K562 (cell line): ENCODE measurements around the gene ARHGAP12. TPM values are rescaled to one million over a fixed set of nuclear protein-coding genes. Genes with fewer than 3 reads are reported as not detected.

Experiments used
- ATF1 ChIP-seq, 2 experiments: fragments of 450-650 bp in 1 of 2; IDR thresholded peaks; 2 replicates each; pipeline ENCODE4 v1.6.1; 2016; ENCODE audit warnings: missing compliant biosample characterization in 1 of 2, missing genetic modification characterization in 1 of 2
- BCOR ChIP-seq: fragments of 450-650 bp; IDR thresholded peaks from 2 replicates; pipeline ENCODE4 v1.6.1; 2016
- CBFA2T2 ChIP-seq: fragments of 450-650 bp; conservative IDR thresholded peaks from 2 replicates; pipeline ENCODE4 v1.6.1; 2017; ENCODE audit warnings: mild to moderate bottlenecking
- E2F6 ChIP-seq, 2 experiments: IDR thresholded peaks; 2 replicates each; pipeline ENCODE4 v1.6.1; 2011; ENCODE audit warnings: borderline replicate concordance in 1 of 2, control low read depth in 1 of 2, low read depth in 1 of 2, low read length in 1 of 2, mild to moderate bottlenecking in 1 of 2, mixed read lengths in 1 of 2, moderate library complexity in 1 of 2; ENCODE audit not compliant: insufficient read depth in 1 of 2, insufficient read length in 1 of 2, poor library complexity in 1 of 2, severe bottlenecking in 1 of 2; ENCODE audit errors: extremely low read depth in 1 of 2
- HMG20B ChIP-seq: fragments of 250-450 bp; sonication (Bioruptor Pico); IDR thresholded peaks from 2 replicates; pipeline ENCODE4 v1.5.0; 2021; ENCODE audit warnings: mild to moderate bottlenecking
- IRF2 ChIP-seq: sonication (generic); formaldehyde crosslinking; IDR thresholded peaks from 2 replicates; pipeline ENCODE4 v1.8.1; 2022; ENCODE audit warnings: mild to moderate bottlenecking, missing genetic modification reagents
- KLF13 ChIP-seq: fragments of 450-650 bp; IDR thresholded peaks from 2 replicates; pipeline ENCODE4 v1.6.1; 2016; ENCODE audit warnings: missing genetic modification characterization, low read depth, mild to moderate bottlenecking, missing compliant biosample characterization, moderate library complexity, borderline replicate concordance
- MAZ ChIP-seq, 2 experiments: fragments of 450-650 bp in 1 of 2; sonication (generic) in 1 of 2; formaldehyde crosslinking; IDR thresholded peaks in 1 of 2; conservative IDR thresholded peaks in 1 of 2; 2 replicates each; pipeline versions ENCODE4 v1.4.0 to v1.5.0; 2020; ENCODE audit warnings: mild to moderate bottlenecking in 1 of 2, missing genetic modification reagents in 1 of 2
- MED1 ChIP-seq: sonication (generic); formaldehyde crosslinking; IDR thresholded peaks from 2 replicates; pipeline ENCODE4 v1.8.1; 2023; ENCODE audit warnings: missing genetic modification reagents, borderline replicate concordance
- NFIC ChIP-seq: fragments of 450-650 bp; IDR thresholded peaks from 2 replicates; pipeline ENCODE4 v1.6.1; 2017; ENCODE audit warnings: mild to moderate bottlenecking, inconsistent platforms
- POLR3A ChIP-seq: IDR thresholded peaks from 2 replicates; pipeline ENCODE4 v1.6.1; 2011; ENCODE audit warnings: borderline replicate concordance, mild to moderate bottlenecking, moderate library complexity; ENCODE audit not compliant: insufficient read length, insufficient read depth; ENCODE audit errors: extremely low read depth
- POU5F1 ChIP-seq: fragments of 150-350 bp; IDR thresholded peaks from 2 replicates; pipeline ENCODE4 v1.6.1; 2014; ENCODE audit warnings: borderline replicate concordance, low read length, low read depth, mild to moderate bottlenecking; ENCODE audit not compliant: partially characterized antibody
- RFX1 ChIP-seq: fragments of 450-650 bp; IDR thresholded peaks from 2 replicates; pipeline ENCODE4 v1.6.1; 2016; ENCODE audit warnings: mild to moderate bottlenecking, moderate library complexity
- SIN3B ChIP-seq: fragments of 450-650 bp; IDR thresholded peaks from 2 replicates; pipeline ENCODE4 v1.6.1; 2017; ENCODE audit warnings: low read depth, mild to moderate bottlenecking, moderate library complexity
- TSHZ1 ChIP-seq: fragments of 250-450 bp; sonication (Bioruptor Pico); IDR thresholded peaks from 2 replicates; pipeline ENCODE4 v1.4.0; 2020; ENCODE audit warnings: mild to moderate bottlenecking, moderate library complexity
- ZC3H11A ChIP-seq: IDR thresholded peaks from 2 replicates; pipeline ENCODE4 v1.6.1; 2012; ENCODE audit warnings: low read depth, low read length, improper control_type of control experiment
- polyA plus RNA-seq, 8 experiments: library from polyadenylated mRNA; depleted of rRNA in 4 of 8; stranded (reverse) in 5 of 8; unstranded in 3 of 8; fragments of >200 nt; fragmentation: Nextera tagmentation in 2 of 8; fragmentation: Illumina TruSeq in 1 of 8; extraction: Ambion mirVana in 2 of 8; extraction: Trizol in 1 of 8; gene quantifications; 2 replicates each; pipeline versions ENCODE4 v1.2.1 to v1.2.3, GENCODE V29; 2011 to 2014; ENCODE audit warnings: inconsistent platforms in 1 of 8, missing spikeins in 1 of 8
- total RNA-seq, 7 experiments: library from RNA; depleted of rRNA in 6 of 7; stranded (reverse); fragments of >200 nt in 6 of 7; fragmentation: Illumina TruSeq in 2 of 7; extraction: Trizol in 2 of 7; gene quantifications; 2 replicates each; pipeline versions ENCODE4 v1.2.1 to v1.2.3, GENCODE V29; 2011 to 2021; ENCODE audit warnings: low replicate concordance in 1 of 7
- TF ChIP-seq, protein P1 (sequence below): sonication (generic); formaldehyde crosslinking; IDR thresholded peaks from 2 replicates; pipeline ENCODE4 v1.5.0; 2020; ENCODE audit warnings: missing genetic modification reagents
- TF ChIP-seq, protein P2 (sequence below): sonication (generic); formaldehyde crosslinking; IDR thresholded peaks from 2 replicates; pipeline ENCODE4 v1.8.1; 2023; ENCODE audit warnings: mild to moderate bottlenecking, missing genetic modification reagents
- TF ChIP-seq, protein P3 (sequence below): fragments of 450-650 bp; formaldehyde crosslinking; IDR thresholded peaks from 2 replicates; pipeline ENCODE4 v1.4.0; 2020; ENCODE audit warnings: mild to moderate bottlenecking, moderate library complexity

The ARHGAP12 gene
- total and polyA plus RNA-seq, 9 of the 15 experiments (the other 6 are each of a cell fraction or from before 2014, with no cell fraction given) = 4.4 to 18.7 (median 10.1) TPM

- TF ChIP-seq, protein P1, sequence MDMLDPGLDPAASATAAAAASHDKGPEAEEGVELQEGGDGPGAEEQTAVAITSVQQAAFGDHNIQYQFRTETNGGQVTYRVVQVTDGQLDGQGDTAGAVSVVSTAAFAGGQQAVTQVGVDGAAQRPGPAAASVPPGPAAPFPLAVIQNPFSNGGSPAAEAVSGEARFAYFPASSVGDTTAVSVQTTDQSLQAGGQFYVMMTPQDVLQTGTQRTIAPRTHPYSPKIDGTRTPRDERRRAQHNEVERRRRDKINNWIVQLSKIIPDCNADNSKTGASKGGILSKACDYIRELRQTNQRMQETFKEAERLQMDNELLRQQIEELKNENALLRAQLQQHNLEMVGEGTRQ (CRISPR knock-in tag) = peak; percentile 94
- TF ChIP-seq BCOR (no peak), RFX1 (no peak), TSHZ1 (CRISPR knock-in tag) (no peak), POLR3A (no peak), POU5F1 (no peak), IRF2 (CRISPR knock-in tag) (no peak), SIN3B (peak; percentile 66; the same call in 1 of the 2 replicates), HMG20B (CRISPR knock-in tag) (no peak), ATF1 (CRISPR knock-in tag; IDR thresholded peaks at IDR 0.05) (no peak), ATF1 (tag; IDR thresholded peaks at IDR 0.05) (peak; percentile 36; the same call in 1 of the 2 replicates), E2F6 (IDR thresholded peaks at IDR 0.05; ENCODE audit: borderline replicate concordance in 1 of 2, extremely low read depth in 1 of 2, insufficient read depth in 1 of 2, insufficient read length in 1 of 2, low read depth in 1 of 2, low read length in 1 of 2, poor library complexity in 1 of 2, severe bottlenecking in 1 of 2) (peak in 1 of 2 experiments; percentile 36), NFIC (peak; percentile 68), KLF13 (tag) (peak; percentile 46; the same call in 1 of the 2 replicates), CBFA2T2 (peak; percentile 43), MED1 (no peak), ZC3H11A (no peak), MAZ (CRISPR knock-in tag; conservative IDR thresholded peaks at IDR 0.05 in 1 of 2, IDR thresholded peaks at IDR 0.05 in 1 of 2) (peak; percentile 70 to 93)
- TF ChIP-seq, protein P2, sequence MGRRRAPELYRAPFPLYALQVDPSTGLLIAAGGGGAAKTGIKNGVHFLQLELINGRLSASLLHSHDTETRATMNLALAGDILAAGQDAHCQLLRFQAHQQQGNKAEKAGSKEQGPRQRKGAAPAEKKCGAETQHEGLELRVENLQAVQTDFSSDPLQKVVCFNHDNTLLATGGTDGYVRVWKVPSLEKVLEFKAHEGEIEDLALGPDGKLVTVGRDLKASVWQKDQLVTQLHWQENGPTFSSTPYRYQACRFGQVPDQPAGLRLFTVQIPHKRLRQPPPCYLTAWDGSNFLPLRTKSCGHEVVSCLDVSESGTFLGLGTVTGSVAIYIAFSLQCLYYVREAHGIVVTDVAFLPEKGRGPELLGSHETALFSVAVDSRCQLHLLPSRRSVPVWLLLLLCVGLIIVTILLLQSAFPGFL (CRISPR knock-in tag) = no peak
- TF ChIP-seq, protein P3, sequence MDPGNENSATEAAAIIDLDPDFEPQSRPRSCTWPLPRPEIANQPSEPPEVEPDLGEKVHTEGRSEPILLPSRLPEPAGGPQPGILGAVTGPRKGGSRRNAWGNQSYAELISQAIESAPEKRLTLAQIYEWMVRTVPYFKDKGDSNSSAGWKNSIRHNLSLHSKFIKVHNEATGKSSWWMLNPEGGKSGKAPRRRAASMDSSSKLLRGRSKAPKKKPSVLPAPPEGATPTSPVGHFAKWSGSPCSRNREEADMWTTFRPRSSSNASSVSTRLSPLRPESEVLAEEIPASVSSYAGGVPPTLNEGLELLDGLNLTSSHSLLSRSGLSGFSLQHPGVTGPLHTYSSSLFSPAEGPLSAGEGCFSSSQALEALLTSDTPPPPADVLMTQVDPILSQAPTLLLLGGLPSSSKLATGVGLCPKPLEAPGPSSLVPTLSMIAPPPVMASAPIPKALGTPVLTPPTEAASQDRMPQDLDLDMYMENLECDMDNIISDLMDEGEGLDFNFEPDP (CRISPR knock-in tag) = no peak
Measured at GRCh38 chr10:31928549-31929260, at the start of gene ARHGAP12 (continued).
